ENCODE results near the gene CERK. TPM values are rescaled to one million over a fixed set of nuclear protein-coding genes. Genes with fewer than 3 reads are reported as not detected.

CERK gene
- total RNA-seq, 1 donor: 28.2 TPM

DNA sequence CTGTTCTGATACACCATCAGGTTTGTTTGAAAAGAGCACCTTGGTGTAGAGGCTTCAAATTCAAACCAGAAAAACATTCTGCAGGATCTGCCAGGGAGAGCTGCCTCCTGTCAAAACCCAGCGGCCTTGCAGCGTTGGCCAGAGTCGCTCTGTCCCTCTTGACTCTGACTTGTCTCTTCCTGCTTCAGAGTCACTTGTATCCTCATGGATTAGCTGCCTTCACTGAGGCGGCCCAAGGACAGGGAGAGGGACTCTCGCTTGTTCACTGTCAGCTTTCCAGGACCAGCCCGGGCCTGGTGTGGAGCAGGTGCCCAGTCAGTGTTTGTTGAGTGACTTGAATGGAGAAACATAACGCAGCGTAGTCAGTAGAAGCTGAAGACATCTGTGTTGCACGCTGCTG is 42.4 kb upstream of the CERK start:
- no peak for TF ChIP-seq CTCF (IDR thresholded peaks at IDR 0.05; ENCODE audit: extremely low read depth, low read depth, low read length)
- peaks cover 50% of the 10 kb centered on the region for H4K20me1 ChIP-seq (ENCODE audit: insufficient read depth, low read length)
- no peak overlapping the region for H3K27ac ChIP-seq (ENCODE audit: low read depth, low read length)
- H3K27me3 ChIP-seq (ENCODE audit: insufficient read depth, low read length): no peaks in the 10 kb centered on the region
- H3K4me1 ChIP-seq (ENCODE audit: insufficient read depth, low read length): no peaks in the 10 kb centered on the region
- H3K79me2 ChIP-seq (ENCODE audit: insufficient read depth, low read length): peaks cover 88% of the 10 kb centered on the region
- H3K4me3 ChIP-seq (ENCODE audit: insufficient read depth, low read length): no peak overlapping the region
- H3K9me3 ChIP-seq (ENCODE audit: low read depth, low read length): no peaks in the 10 kb centered on the region
- H2AFZ ChIP-seq (ENCODE audit: low read length): no peak overlapping the region
- no peaks in the 10 kb centered on the region for H3K36me3 ChIP-seq (ENCODE audit: insufficient read depth, low read length)
- no peak for DNase-seq (ENCODE audit: insufficient read length, low spot score, missing footprints)
- no peak overlapping the region for H3K4me2 ChIP-seq (ENCODE audit: insufficient read depth, low read length)

- Histone ChIP-seq H3K36me3 (ENCODE audit: insufficient read depth, low read length) (no peaks in the 10 kb centered on the region), H2AFZ (ENCODE audit: low read length) (no peak overlapping the region), H3K4me2 (ENCODE audit: insufficient read depth, low read length) (no peak overlapping the region), H3K79me2 (ENCODE audit: insufficient read depth, low read length) (peaks cover 88% of the 10 kb centered on the region), H3K4me1 (ENCODE audit: insufficient read depth, low read length) (no peaks in the 10 kb centered on the region), H3K9me3 (ENCODE audit: low read depth, low read length) (no peaks in the 10 kb centered on the region), H4K20me1 (ENCODE audit: insufficient read depth, low read length) (peaks cover 53% of the 10 kb centered on the region), H3K27me3 (ENCODE audit: insufficient read depth, low read length) (no peaks in the 10 kb centered on the region), H3K27ac (ENCODE audit: low read depth, low read length) (no peak overlapping the region), H3K4me3 (ENCODE audit: insufficient read depth, low read length) (no peak overlapping the region)
- DNase-seq (ENCODE audit: insufficient read length, low spot score, missing footprints): no peak
- no peak for TF ChIP-seq CTCF (IDR thresholded peaks at IDR 0.05; ENCODE audit: extremely low read depth, low read depth, low read length)
Measured at GRCh38 chr22:46779651-46780050, 41.6 kb upstream of the CERK start.

DNA sequence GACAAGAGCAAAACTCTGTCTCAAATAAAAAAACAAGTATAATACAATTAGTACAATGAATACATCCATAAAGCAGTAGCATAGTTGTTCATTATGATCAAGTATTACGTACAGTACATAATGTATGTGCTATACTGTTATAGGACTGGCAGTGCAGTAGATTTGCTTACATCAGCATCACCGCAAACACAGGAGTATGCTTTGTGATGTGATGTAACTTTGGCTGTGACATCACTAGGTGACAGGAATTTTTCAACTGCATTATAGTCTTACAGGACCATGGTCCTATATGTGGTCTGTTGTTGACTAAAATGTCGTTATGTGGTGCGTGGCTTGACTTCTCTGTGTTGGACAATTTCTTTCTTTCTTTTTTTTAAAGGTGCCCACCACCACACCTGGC is 41.0 kb upstream of the CERK start:
- H2AFZ ChIP-seq (ENCODE audit: low read length): no peak overlapping the region
- H3K36me3 ChIP-seq (ENCODE audit: insufficient read depth, low read length): no peaks in the 10 kb centered on the region
- no peak overlapping the region for H3K4me3 ChIP-seq (ENCODE audit: insufficient read depth, low read length)
- DNase-seq (ENCODE audit: insufficient read length, low spot score, missing footprints): no peak
- H3K27me3 ChIP-seq (ENCODE audit: insufficient read depth, low read length): no peaks in the 10 kb centered on the region
- H4K20me1 ChIP-seq (ENCODE audit: insufficient read depth, low read length): peaks cover 54% of the 10 kb centered on the region
- peaks cover 2% of the 10 kb centered on the region for H3K4me1 ChIP-seq (ENCODE audit: insufficient read depth, low read length)
- H3K9me3 ChIP-seq (ENCODE audit: low read depth, low read length): no peaks in the 10 kb centered on the region
- H3K4me2 ChIP-seq (ENCODE audit: insufficient read depth, low read length): no peak overlapping the region
- H3K79me2 ChIP-seq (ENCODE audit: insufficient read depth, low read length): peaks cover 89% of the 10 kb centered on the region
- H3K27ac ChIP-seq (ENCODE audit: low read depth, low read length): no peak overlapping the region
- TF ChIP-seq CTCF (IDR thresholded peaks at IDR 0.05; ENCODE audit: extremely low read depth, low read depth, low read length): no peak

GRCh38 chr22:46777609-46777970 is 39.5 kb upstream of the CERK start:
- peaks cover 61% of the 10 kb centered on the region for H4K20me1 ChIP-seq (ENCODE audit: insufficient read depth, low read length)

More at GRCh38 chr22:46777609-46777970, 39.5 kb upstream of the CERK start:
- DNase-seq (ENCODE audit: insufficient read length, low spot score, missing footprints): no peak
- H3K4me3 ChIP-seq (ENCODE audit: insufficient read depth, low read length): no peak overlapping the region
- peaks cover 7% of the 10 kb centered on the region for H3K4me1 ChIP-seq (ENCODE audit: insufficient read depth, low read length)
- H3K27ac ChIP-seq (ENCODE audit: low read depth, low read length): no peak overlapping the region
- peaks cover 89% of the 10 kb centered on the region for H3K79me2 ChIP-seq (ENCODE audit: insufficient read depth, low read length)
- no peak overlapping the region for H3K4me2 ChIP-seq (ENCODE audit: insufficient read depth, low read length)
- H3K9me3 ChIP-seq (ENCODE audit: low read depth, low read length): no peaks in the 10 kb centered on the region
- no peaks in the 10 kb centered on the region for H3K27me3 ChIP-seq (ENCODE audit: insufficient read depth, low read length)
- H2AFZ ChIP-seq (ENCODE audit: low read length): no peak overlapping the region
- no peak for TF ChIP-seq CTCF (IDR thresholded peaks at IDR 0.05; ENCODE audit: extremely low read depth, low read depth, low read length)
- no peaks in the 10 kb centered on the region for H3K36me3 ChIP-seq (ENCODE audit: insufficient read depth, low read length)
